A549 (cell line): ENCODE data around the gene RADIL.

Experiments
- BHLHE40 ChIP-seq: IDR thresholded peaks from 2 replicates; pipeline ENCODE4 v1.6.1; 2012; ENCODE audit warnings: low read depth, low read length, inconsistent platforms
- EP300 ChIP-seq, 2 experiments: fragments of >200 bp; sonication (Bioruptor Twin); formaldehyde crosslinking; IDR thresholded peaks; 2 replicates in 1 of 2; 3 replicates in 1 of 2; pipeline ENCODE4 v1.6.1; 2016 to 2017
- JUNB ChIP-seq: fragments of >200 bp; sonication (Bioruptor Twin); formaldehyde crosslinking; IDR thresholded peaks from 2 replicates; pipeline ENCODE4 v1.6.1; 2016
- KDM1A ChIP-seq: fragments of 200-600 bp; sonication (generic); IDR thresholded peaks from 2 replicates; pipeline ENCODE4 v1.6.1; 2016; ENCODE audit warnings: low read depth, mild to moderate bottlenecking
- MAFK ChIP-seq: fragments of 450-650 bp; IDR thresholded peaks from 2 replicates; pipeline ENCODE4 v1.6.1; 2014; ENCODE audit not compliant: partially characterized antibody
- POLR2A ChIP-seq: IDR thresholded peaks from 2 replicates; pipeline ENCODE4 v1.6.1; 2012; ENCODE audit warnings: mild to moderate bottlenecking, low read length
- RFX5 ChIP-seq: fragments of 450-650 bp; IDR thresholded peaks from 2 replicates; pipeline ENCODE4 v1.7.1; 2014; ENCODE audit warnings: antibody characterized with exemption, mild to moderate bottlenecking, moderate library complexity
- ZFP36 ChIP-seq: fragments of 450-650 bp; IDR thresholded peaks from 2 replicates; pipeline ENCODE4 v1.6.1; 2014; ENCODE audit warnings: borderline replicate concordance; ENCODE audit not compliant: partially characterized antibody
- TF ChIP-seq, protein P1 (sequence below): fragments of >200 bp; sonication (Bioruptor Twin); formaldehyde crosslinking; IDR thresholded peaks from 3 replicates; pipeline ENCODE4 v1.5.1; 2016
- TF ChIP-seq, protein P2 (sequence below): fragments of 250-450 bp; sonication (Bioruptor Pico); IDR thresholded peaks from 2 replicates; pipeline ENCODE4 v1.5.0; 2021; ENCODE audit warnings: mild to moderate bottlenecking, moderate library complexity, borderline replicate concordance
- TF ChIP-seq, protein P3 (sequence below): IDR thresholded peaks from 2 replicates; pipeline ENCODE4 v1.6.1; 2012

DNA sequence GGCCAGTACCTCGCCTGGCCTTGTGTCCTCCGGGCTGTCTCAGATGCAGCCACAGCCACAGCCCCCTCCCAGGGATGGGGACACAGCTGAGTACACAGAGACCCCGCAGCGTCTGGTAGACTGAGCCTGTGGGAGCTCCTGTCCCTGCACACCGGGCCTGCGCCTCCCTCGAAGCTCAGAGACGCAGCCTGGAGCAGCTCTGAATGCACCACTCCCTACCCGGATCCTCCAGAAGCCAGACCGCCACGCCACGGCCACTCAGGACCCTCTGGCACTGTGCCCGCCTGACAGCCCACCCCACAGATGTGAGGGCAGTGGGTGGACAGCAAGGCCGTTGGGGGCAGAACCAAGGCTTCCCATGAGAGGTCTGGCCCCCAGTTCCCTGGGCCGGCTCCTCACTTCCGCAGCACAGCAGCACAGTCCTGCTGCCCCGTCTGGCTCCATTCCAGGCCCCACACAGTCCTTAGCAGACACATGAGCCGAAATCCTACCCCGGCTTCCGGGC is 62.5 kb downstream of the RADIL start:
- TF ChIP-seq BHLHE40 = no peak
- TF ChIP-seq, protein P1, sequence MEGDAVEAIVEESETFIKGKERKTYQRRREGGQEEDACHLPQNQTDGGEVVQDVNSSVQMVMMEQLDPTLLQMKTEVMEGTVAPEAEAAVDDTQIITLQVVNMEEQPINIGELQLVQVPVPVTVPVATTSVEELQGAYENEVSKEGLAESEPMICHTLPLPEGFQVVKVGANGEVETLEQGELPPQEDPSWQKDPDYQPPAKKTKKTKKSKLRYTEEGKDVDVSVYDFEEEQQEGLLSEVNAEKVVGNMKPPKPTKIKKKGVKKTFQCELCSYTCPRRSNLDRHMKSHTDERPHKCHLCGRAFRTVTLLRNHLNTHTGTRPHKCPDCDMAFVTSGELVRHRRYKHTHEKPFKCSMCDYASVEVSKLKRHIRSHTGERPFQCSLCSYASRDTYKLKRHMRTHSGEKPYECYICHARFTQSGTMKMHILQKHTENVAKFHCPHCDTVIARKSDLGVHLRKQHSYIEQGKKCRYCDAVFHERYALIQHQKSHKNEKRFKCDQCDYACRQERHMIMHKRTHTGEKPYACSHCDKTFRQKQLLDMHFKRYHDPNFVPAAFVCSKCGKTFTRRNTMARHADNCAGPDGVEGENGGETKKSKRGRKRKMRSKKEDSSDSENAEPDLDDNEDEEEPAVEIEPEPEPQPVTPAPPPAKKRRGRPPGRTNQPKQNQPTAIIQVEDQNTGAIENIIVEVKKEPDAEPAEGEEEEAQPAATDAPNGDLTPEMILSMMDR = no peak
- no peak for TF ChIP-seq MAFK
- TF ChIP-seq RFX5 = no peak
- no peak for TF ChIP-seq POLR2A
- no peak for TF ChIP-seq KDM1A
- TF ChIP-seq, protein P2, sequence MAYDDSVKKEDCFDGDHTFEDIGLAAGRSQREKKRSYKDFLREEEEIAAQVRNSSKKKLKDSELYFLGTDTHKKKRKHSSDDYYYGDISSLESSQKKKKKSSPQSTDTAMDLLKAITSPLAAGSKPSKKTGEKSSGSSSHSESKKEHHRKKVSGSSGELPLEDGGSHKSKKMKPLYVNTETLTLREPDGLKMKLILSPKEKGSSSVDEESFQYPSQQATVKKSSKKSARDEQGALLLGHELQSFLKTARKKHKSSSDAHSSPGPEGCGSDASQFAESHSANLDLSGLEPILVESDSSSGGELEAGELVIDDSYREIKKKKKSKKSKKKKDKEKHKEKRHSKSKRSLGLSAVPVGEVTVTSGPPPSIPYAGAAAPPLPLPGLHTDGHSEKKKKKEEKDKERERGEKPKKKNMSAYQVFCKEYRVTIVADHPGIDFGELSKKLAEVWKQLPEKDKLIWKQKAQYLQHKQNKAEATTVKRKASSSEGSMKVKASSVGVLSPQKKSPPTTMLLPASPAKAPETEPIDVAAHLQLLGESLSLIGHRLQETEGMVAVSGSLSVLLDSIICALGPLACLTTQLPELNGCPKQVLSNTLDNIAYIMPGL (CRISPR knock-in tag) = no peak
- no peak for TF ChIP-seq EP300 (IDR thresholded peaks at IDR 0.05)
- TF ChIP-seq ZFP36 = no peak
- no peak for TF ChIP-seq JUNB
- TF ChIP-seq, protein P3, sequence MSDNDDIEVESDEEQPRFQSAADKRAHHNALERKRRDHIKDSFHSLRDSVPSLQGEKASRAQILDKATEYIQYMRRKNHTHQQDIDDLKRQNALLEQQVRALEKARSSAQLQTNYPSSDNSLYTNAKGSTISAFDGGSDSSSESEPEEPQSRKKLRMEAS = no peak
